Keratinocyte (primary cell): ENCODE results near the gene C1orf53. TPM values are rescaled to one million over a fixed set of nuclear protein-coding genes. Genes with fewer than 3 reads are reported as not detected.

Experiments used
- DNase-seq: peaks from one replicate; pipeline ENCODE4 v3.0.0-alpha.2; 2011; ENCODE audit warnings: low read depth, missing footprints, low spot score
- FAIRE-seq: peaks from 2 replicates; lab custom pipeline; 2011; peaks lifted over from hg19 to GRCh38; lab: Jason Lieb, UNC
- H2AFZ ChIP-seq: 2 replicates; pipeline ENCODE4 v1.6.0; 2012; ENCODE audit warnings: low read length, control low read depth, inconsistent platforms; ENCODE audit not compliant: control insufficient read depth
- H3K27ac ChIP-seq: 2 replicates; pipeline ENCODE4 v1.5.1; 2011; ENCODE audit warnings: low read length; ENCODE audit not compliant: control insufficient read depth, insufficient read depth
- H3K27me3 ChIP-seq: 3 replicates; pipeline ENCODE4 v1.6.0; 2011; ENCODE audit warnings: low read length; ENCODE audit not compliant: control insufficient read depth, insufficient read depth; ENCODE audit errors: extremely low read depth
- H3K36me3 ChIP-seq, 2 experiments: 2 replicates in 1 of 2; 3 replicates in 1 of 2; pipeline ENCODE4 v1.5.1; 2011; ENCODE audit warnings: low read length in 2 of 2, mild to moderate bottlenecking in 1 of 2; ENCODE audit not compliant: control insufficient read depth in 2 of 2, insufficient read depth in 2 of 2; ENCODE audit errors: extremely low read depth in 1 of 2
- H3K4me1 ChIP-seq: 3 replicates; pipeline ENCODE4 v1.5.1; 2011; ENCODE audit warnings: low read length; ENCODE audit not compliant: control insufficient read depth, insufficient read depth; ENCODE audit errors: extremely low read depth
- H3K4me2 ChIP-seq: 3 replicates; pipeline ENCODE4 v1.6.0; 2011; ENCODE audit warnings: low read depth, low read length; ENCODE audit not compliant: control insufficient read depth, insufficient read depth; ENCODE audit errors: extremely low read depth
- H3K4me3 ChIP-seq, 3 experiments: fragments of 200-600 bp in 1 of 3; sonication (generic) in 1 of 3; 2 replicates in 2 of 3; 3 replicates in 1 of 3; pipeline ENCODE4 v1.5.1; 2011 to 2016; ENCODE audit warnings: low read length in 3 of 3, mild to moderate bottlenecking in 3 of 3, control low read depth in 2 of 3, inconsistent platforms in 1 of 3, low read depth in 1 of 3, mixed read lengths in 1 of 3, mixed run types in 1 of 3, moderate library complexity in 1 of 3; ENCODE audit not compliant: control insufficient read depth in 2 of 3, insufficient read depth in 2 of 3; ENCODE audit errors: extremely low read depth in 1 of 3
- H3K79me2 ChIP-seq: 2 replicates; pipeline ENCODE4 v1.6.0; 2012; ENCODE audit warnings: low read length; ENCODE audit not compliant: control insufficient read depth, insufficient read depth
- H3K9ac ChIP-seq: 3 replicates; pipeline ENCODE4 v1.6.0; 2011; ENCODE audit warnings: low read length; ENCODE audit not compliant: control insufficient read depth, insufficient read depth; ENCODE audit errors: extremely low read depth
- H3K9me1 ChIP-seq: 3 replicates; pipeline ENCODE4 v1.6.0; 2011; ENCODE audit warnings: low read length; ENCODE audit not compliant: control insufficient read depth, insufficient read depth; ENCODE audit errors: extremely low read depth
- H3K9me3 ChIP-seq: 2 replicates; pipeline ENCODE4 v1.5.1; 2012; ENCODE audit warnings: low read depth, low read length; ENCODE audit not compliant: control insufficient read depth
- H4K20me1 ChIP-seq: 3 replicates; pipeline ENCODE4 v1.6.0; 2011; ENCODE audit warnings: low read length; ENCODE audit not compliant: control insufficient read depth, insufficient read depth; ENCODE audit errors: extremely low read depth
- EZH2 ChIP-seq: IDR thresholded peaks from one replicate; pipeline ENCODE4 v1.6.1; 2012; ENCODE audit warnings: inconsistent platforms, mild to moderate bottlenecking, low read length, moderate library complexity
- dilution Hi-C: fragments of 300-500 bp; cut with MboI; formaldehyde crosslinking; loops from one replicate; pipeline ENCODE4 v1.7.0; 2020; ENCODE audit warnings: low sequenced_read_pairs; ENCODE audit not compliant: extremely low pct_ligation_motif_present
- polyA plus RNA-seq, 5 experiments: library from polyadenylated mRNA; depleted of rRNA in 3 of 5; stranded (reverse) in 3 of 5; stranded (forward) in 1 of 5; unstranded in 1 of 5; fragments of >200 nt; gene quantifications; 1 replicate in 1 of 5; 2 replicates in 3 of 5; 3 replicates in 1 of 5; pipeline versions ENCODE4 v1.2.1 to v1.2.3, GENCODE V29; 2011 to 2012; ENCODE audit warnings: missing spikeins in 2 of 5, low read depth in 1 of 5, low replicate concordance in 1 of 5
- TF ChIP-seq, protein P1 (sequence below), 3 experiments: IDR thresholded peaks in 1 of 3; conservative IDR thresholded peaks in 1 of 3; optimal IDR thresholded peaks in 1 of 3; 2 replicates in 2 of 3; 3 replicates in 1 of 3; pipeline versions ENCODE3 to v1.5.1; 2011; ENCODE audit warnings: low read length in 3 of 3, mild to moderate bottlenecking in 3 of 3, moderate library complexity in 2 of 3, control low read depth in 1 of 3, inconsistent platforms in 1 of 3; ENCODE audit not compliant: insufficient read depth in 2 of 3; ENCODE audit errors: extremely low read depth in 1 of 3

C1orf53 gene
- polyA plus RNA-seq, 1 donor (not counting 4 experiments of a cell fraction or from before 2014, with no cell fraction given): 6.2 TPM

- Histone ChIP-seq H3K9ac (no peak overlapping the region), H3K9me1 (no peaks in the 10 kb centered on the region), H4K20me1 (no peaks in the 10 kb centered on the region), H3K36me3 (no peaks in the 10 kb centered on the region), H3K4me3 (peak overlapping the region in 1 of 3 experiments; percentile 62), H3K9me3 (no peaks in the 10 kb centered on the region), H3K27ac (no peak overlapping the region), H3K27me3 (peaks cover 100% of the 10 kb centered on the region), H3K4me2 (peak overlapping the region; percentile 84), H3K79me2 (no peaks in the 10 kb centered on the region), H3K4me1 (peaks cover 28% of the 10 kb centered on the region), H2AFZ (no peak overlapping the region)
- no peak for FAIRE-seq
- dilution Hi-C loops: no loop called here
- no peak for DNase-seq
- TF ChIP-seq, protein P1, sequence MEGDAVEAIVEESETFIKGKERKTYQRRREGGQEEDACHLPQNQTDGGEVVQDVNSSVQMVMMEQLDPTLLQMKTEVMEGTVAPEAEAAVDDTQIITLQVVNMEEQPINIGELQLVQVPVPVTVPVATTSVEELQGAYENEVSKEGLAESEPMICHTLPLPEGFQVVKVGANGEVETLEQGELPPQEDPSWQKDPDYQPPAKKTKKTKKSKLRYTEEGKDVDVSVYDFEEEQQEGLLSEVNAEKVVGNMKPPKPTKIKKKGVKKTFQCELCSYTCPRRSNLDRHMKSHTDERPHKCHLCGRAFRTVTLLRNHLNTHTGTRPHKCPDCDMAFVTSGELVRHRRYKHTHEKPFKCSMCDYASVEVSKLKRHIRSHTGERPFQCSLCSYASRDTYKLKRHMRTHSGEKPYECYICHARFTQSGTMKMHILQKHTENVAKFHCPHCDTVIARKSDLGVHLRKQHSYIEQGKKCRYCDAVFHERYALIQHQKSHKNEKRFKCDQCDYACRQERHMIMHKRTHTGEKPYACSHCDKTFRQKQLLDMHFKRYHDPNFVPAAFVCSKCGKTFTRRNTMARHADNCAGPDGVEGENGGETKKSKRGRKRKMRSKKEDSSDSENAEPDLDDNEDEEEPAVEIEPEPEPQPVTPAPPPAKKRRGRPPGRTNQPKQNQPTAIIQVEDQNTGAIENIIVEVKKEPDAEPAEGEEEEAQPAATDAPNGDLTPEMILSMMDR (optimal IDR thresholded peaks at IDR 0.05 in 1 of 3, IDR thresholded peaks at IDR 0.05 in 1 of 3, conservative IDR thresholded peaks at IDR 0.05 in 1 of 3; ENCODE audit: extremely low read depth in 1 of 3, insufficient read depth in 2 of 3, low read length in 3 of 3): no peak
- TF ChIP-seq EZH2: peak; percentile 90
Measured at GRCh38 chr1:197916500-197916983, 14.1 kb downstream of the C1orf53 start.

GRCh38 chr1:197917805-197918651 is 15.6 kb downstream of the C1orf53 start:
- no peak overlapping the region for H3K9ac ChIP-seq

More at GRCh38 chr1:197917805-197918651, 15.6 kb downstream of the C1orf53 start:
- dilution Hi-C loops: no loop called here
- Histone ChIP-seq H3K4me1 (peaks cover 21% of the 10 kb centered on the region), H3K4me3 (peak overlapping the region in 2 of 3 experiments; percentile 27 to 53), H3K27me3 (peaks cover 96% of the 10 kb centered on the region), H3K9me1 (no peaks in the 10 kb centered on the region), H2AFZ (peak overlapping the region; percentile 1), H3K4me2 (peak overlapping the region; percentile 84), H3K27ac (no peak overlapping the region), H4K20me1 (no peaks in the 10 kb centered on the region), H3K79me2 (no peaks in the 10 kb centered on the region), H3K9me3 (no peaks in the 10 kb centered on the region), H3K36me3 (no peaks in the 10 kb centered on the region)
- FAIRE-seq (no peak), DNase-seq (no peak)
- TF ChIP-seq, protein P1 (optimal IDR thresholded peaks at IDR 0.05 in 1 of 3, IDR thresholded peaks at IDR 0.05 in 1 of 3, conservative IDR thresholded peaks at IDR 0.05 in 1 of 3; ENCODE audit: extremely low read depth in 1 of 3, insufficient read depth in 2 of 3, low read length in 3 of 3): no peak
- TF ChIP-seq EZH2: peak; percentile 71
